WTC11 (cell line): Measurements from ENCODE around the gene RELT.

Experiments
- ATF6 ChIP-seq: sonication (generic); formaldehyde crosslinking; IDR thresholded peaks from 2 replicates; pipeline ENCODE4 v1.8.1; 2023; ENCODE audit warnings: mild to moderate bottlenecking, missing genetic modification reagents
- CTCF ChIP-seq: fragments of 200-600 bp; IDR thresholded peaks from 2 replicates; pipeline ENCODE4 v1.8.0; 2022; ENCODE audit warnings: antibody characterized with exemption
- E2F4 ChIP-seq: sonication (generic); formaldehyde crosslinking; IDR thresholded peaks from 2 replicates; pipeline ENCODE4 v1.8.1; 2022; ENCODE audit warnings: low read depth, mild to moderate bottlenecking, moderate library complexity, missing genetic modification reagents, borderline replicate concordance
- MAX ChIP-seq: sonication (generic); formaldehyde crosslinking; IDR thresholded peaks from 2 replicates; pipeline ENCODE4 v1.8.0; 2022; ENCODE audit warnings: mild to moderate bottlenecking, missing genetic modification reagents
- NR2C2 ChIP-seq: sonication (generic); formaldehyde crosslinking; IDR thresholded peaks from 2 replicates; pipeline ENCODE4 v1.8.0; 2022; ENCODE audit warnings: mild to moderate bottlenecking, missing genetic modification reagents
- NR3C1 ChIP-seq: sonication (generic); formaldehyde crosslinking; conservative IDR thresholded peaks from 2 replicates; pipeline ENCODE4 v1.8.1; 2023; ENCODE audit warnings: low read depth, mild to moderate bottlenecking, missing genetic modification reagents
- PRDM15 ChIP-seq: sonication (generic); formaldehyde crosslinking; IDR thresholded peaks from 2 replicates; pipeline ENCODE4 v1.8.0; 2022; ENCODE audit warnings: missing genetic modification reagents
- RELA ChIP-seq: sonication (generic); formaldehyde crosslinking; IDR thresholded peaks from 2 replicates; pipeline ENCODE4 v1.8.1; 2022; ENCODE audit warnings: missing genetic modification reagents, mild to moderate bottlenecking, borderline replicate concordance
- SMAD4 ChIP-seq: sonication (generic); formaldehyde crosslinking; IDR thresholded peaks from 2 replicates; pipeline ENCODE4 v1.8.0; 2022; ENCODE audit warnings: mild to moderate bottlenecking, missing genetic modification reagents
- ZNF232 ChIP-seq: sonication (generic); formaldehyde crosslinking; IDR thresholded peaks from 2 replicates; pipeline ENCODE4 v1.8.0; 2022; ENCODE audit warnings: mild to moderate bottlenecking, missing genetic modification reagents
- ZNF281 ChIP-seq: sonication (generic); formaldehyde crosslinking; IDR thresholded peaks from 2 replicates; pipeline ENCODE4 v1.8.0; 2023; ENCODE audit warnings: mild to moderate bottlenecking, missing genetic modification reagents

- TF ChIP-seq CTCF (no peak), SMAD4 (no peak), ZNF281 (no peak), NR2C2 (CRISPR knock-in tag) (no peak), PRDM15 (no peak), MAX (no peak), NR3C1 (CRISPR knock-in tag) (no peak), RELA (CRISPR knock-in tag) (no peak), ATF6 (CRISPR knock-in tag) (no peak), E2F4 (CRISPR knock-in tag) (no peak), ZNF232 (CRISPR knock-in tag) (no peak)
Observed at GRCh38 chr11:73402834-73403185, 26.6 kb downstream of the RELT start.
